Right atrium auricular region (tissue), 2 donors: ENCODE results near the gene GSE1. TPM values are rescaled to one million over a fixed set of nuclear protein-coding genes. Genes with fewer than 3 reads are reported as not detected.

Experiments
- DNase-seq: peaks from one replicate; pipeline ENCODE4 v3.0.0-alpha.2; 2019; ENCODE audit warnings: low spot score
- H3K27ac ChIP-seq, 2 donors: fragments of 200-600 bp; sonication (generic); 1 replicate in 1 of 2; 2 replicates in 1 of 2; pipeline ENCODE4 v1.5.1; 2016 to 2019
- H3K27me3 ChIP-seq, 2 donors: fragments of 200-600 bp; sonication (generic); one replicate each; pipeline versions ENCODE4 v1.5.1 to v1.6.0; 2017 to 2019
- H3K36me3 ChIP-seq: fragments of 200-600 bp; sonication (generic); one replicate; pipeline ENCODE4 v1.5.1; 2016
- H3K4me1 ChIP-seq, 2 donors: fragments of 200-600 bp; sonication (generic); one replicate each; pipeline versions ENCODE4 v1.5.1 to v1.6.0; 2017 to 2019
- H3K4me3 ChIP-seq, 2 donors: fragments of 200-600 bp; sonication (generic); 1 replicate in 1 of 2; 2 replicates in 1 of 2; pipeline ENCODE4 v1.5.1; 2017 to 2019; ENCODE audit warnings: mild to moderate bottlenecking in 1 of 2, moderate library complexity in 1 of 2
- H3K9me3 ChIP-seq, 2 donors: fragments of 200-600 bp; sonication (generic); one replicate each; pipeline ENCODE4 v1.5.1; 2019
- total RNA-seq, 2 donors: library from RNA; depleted of rRNA; stranded (reverse); fragments of >200 nt; gene quantifications; one replicate each; pipeline ENCODE4 v1.1.0, GENCODE V29; 2016
- TF ChIP-seq, protein P1 (sequence below), 2 donors: fragments of 200-600 bp; sonication (generic); IDR thresholded peaks; one replicate each; pipeline ENCODE4 v1.5.1; 2019; ENCODE audit warnings: antibody characterized with exemption in 2 of 2

Gene GSE1
- total RNA-seq, 2 donors from 2014 or later, result 37.1 to 55.7 TPM

DNA sequence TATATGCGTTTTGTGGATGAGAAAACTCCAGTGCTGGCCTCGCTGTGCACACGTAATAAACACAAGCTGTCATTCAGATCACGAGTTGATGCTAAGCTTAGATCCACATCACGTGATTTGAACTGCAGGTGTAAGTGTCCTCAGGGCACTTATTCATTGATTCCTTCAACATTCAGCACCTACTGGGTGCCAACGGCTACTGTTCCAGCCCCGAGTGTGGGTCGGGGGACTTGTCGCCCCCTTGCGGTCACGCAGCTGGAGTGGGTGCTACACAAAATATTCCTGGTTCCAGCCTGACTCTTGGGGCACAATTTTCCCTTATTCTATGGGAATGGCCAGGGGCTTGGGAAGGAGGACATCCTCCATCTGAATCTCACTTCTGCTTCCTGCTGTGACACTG, 105.6 kb downstream of the GSE1 start:
- TF ChIP-seq, protein P1, sequence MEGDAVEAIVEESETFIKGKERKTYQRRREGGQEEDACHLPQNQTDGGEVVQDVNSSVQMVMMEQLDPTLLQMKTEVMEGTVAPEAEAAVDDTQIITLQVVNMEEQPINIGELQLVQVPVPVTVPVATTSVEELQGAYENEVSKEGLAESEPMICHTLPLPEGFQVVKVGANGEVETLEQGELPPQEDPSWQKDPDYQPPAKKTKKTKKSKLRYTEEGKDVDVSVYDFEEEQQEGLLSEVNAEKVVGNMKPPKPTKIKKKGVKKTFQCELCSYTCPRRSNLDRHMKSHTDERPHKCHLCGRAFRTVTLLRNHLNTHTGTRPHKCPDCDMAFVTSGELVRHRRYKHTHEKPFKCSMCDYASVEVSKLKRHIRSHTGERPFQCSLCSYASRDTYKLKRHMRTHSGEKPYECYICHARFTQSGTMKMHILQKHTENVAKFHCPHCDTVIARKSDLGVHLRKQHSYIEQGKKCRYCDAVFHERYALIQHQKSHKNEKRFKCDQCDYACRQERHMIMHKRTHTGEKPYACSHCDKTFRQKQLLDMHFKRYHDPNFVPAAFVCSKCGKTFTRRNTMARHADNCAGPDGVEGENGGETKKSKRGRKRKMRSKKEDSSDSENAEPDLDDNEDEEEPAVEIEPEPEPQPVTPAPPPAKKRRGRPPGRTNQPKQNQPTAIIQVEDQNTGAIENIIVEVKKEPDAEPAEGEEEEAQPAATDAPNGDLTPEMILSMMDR (IDR thresholded peaks at IDR 0.05), result peak; percentile 16 to 57
- no peaks in the 10 kb centered on the region for H3K4me1 ChIP-seq
- no peak overlapping the region for H3K27ac ChIP-seq
- DNase-seq, result no peak
- H3K9me3 ChIP-seq, result no peaks in the 10 kb centered on the region
- H3K4me3 ChIP-seq, result no peak overlapping the region
- no peaks in the 10 kb centered on the region for H3K27me3 ChIP-seq
- H3K36me3 ChIP-seq, result no peaks in the 10 kb centered on the region

DNA sequence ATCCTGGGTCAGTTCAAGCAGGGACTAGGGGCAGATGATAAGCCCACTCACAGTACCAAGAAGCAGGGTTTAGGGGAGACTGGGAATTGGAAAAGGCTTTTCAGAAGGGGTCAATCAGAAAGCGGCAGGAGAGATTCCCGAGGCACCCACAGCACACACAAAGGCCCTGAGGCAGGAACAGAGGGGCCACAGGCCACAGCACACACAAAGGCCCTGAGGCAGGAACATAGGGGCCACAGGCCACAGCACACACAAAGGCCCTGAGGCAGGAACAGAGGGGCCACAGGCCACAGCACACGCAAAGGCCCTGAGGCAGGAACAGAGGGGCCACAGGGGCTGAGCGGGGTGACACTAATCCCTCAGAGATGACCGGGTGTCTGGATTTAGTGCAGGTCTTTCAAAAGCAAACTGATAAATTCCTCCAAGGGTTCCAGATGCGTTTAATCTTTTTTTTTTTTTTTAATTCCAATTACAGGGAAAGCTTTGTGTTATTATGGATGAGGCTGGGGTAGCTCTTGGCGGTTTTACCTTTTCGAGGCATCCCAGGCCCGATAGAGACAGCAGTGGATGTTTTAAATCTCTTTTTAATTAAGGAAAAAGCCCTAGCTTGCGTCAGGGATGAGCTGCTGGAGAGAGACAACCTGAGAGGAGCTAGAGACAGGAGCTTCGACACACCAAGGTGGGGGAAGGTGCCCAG, 106.6 kb downstream of the GSE1 start:
- TF ChIP-seq, protein P1 (IDR thresholded peaks at IDR 0.05), result no peak
- no peak overlapping the region for H3K27ac ChIP-seq
- H3K4me3 ChIP-seq, result no peak overlapping the region
- H3K27me3 ChIP-seq, result no peaks in the 10 kb centered on the region
- no peaks in the 10 kb centered on the region for H3K4me1 ChIP-seq
- H3K36me3 ChIP-seq, result no peaks in the 10 kb centered on the region
- H3K9me3 ChIP-seq, result no peaks in the 10 kb centered on the region
- no peak for DNase-seq

DNA sequence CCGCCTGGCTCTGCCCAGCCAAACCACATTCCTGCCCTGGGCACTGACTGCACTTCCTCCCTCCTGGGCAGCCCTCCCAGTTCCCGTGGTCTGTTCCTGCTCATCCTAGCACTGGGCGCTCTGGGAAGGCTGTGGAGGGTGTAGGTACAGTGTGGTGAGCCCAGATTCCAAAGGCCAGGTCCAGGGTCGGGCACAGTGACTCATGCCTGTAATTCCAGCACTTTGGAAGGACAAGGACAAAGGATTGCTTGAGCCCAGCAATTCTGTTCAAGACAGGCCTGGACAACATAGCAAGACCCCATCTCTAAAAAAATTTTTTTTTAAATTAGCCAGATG, 107.1 kb downstream of the GSE1 start:
- no peak overlapping the region for H3K4me3 ChIP-seq
- no peak for DNase-seq
- no peaks in the 10 kb centered on the region for H3K9me3 ChIP-seq
- H3K4me1 ChIP-seq, result no peaks in the 10 kb centered on the region
- no peak overlapping the region for H3K27ac ChIP-seq
- TF ChIP-seq, protein P1 (IDR thresholded peaks at IDR 0.05), result no peak
- H3K27me3 ChIP-seq, result no peaks in the 10 kb centered on the region
- H3K36me3 ChIP-seq, result no peaks in the 10 kb centered on the region

DNA sequence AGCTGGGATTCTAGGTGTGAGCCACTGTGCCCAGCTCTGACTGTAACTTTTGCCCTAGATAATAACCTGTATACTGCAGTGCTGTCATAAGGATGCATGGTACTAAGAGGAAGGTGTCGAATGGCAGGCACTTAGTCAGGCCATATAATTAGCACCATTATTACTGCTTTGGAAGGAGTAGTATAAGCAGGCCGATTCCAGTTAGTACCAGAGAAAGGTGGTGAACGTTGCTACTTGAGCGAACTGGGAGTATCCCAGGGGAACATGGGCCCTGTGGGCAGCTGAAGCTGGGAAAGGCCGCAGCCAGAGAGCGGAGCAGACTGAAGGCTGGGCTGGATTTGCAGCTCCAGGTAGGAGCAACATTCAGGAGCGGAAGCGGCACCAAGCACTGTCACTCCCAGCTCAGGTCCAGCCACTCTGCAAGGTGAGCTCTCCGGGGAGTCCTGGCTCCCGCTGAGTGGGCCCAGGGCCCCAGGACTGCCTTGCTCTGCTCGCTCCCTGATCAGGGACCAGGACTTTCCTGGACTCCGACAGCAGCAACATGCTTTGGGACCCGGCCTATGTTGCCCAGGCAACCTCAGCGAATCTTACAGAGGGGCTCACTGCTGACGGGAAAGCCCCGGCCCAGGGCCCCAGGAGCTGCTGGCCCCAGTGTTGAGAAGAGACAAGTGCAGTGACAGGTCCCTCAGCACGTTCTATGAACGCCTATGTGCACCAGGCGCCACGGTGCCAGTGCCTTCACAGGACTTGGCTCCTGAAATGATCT, 109.2 kb downstream of the GSE1 start:
- H3K27ac ChIP-seq, result no peak overlapping the region
- no peak for DNase-seq
- no peak overlapping the region for H3K4me3 ChIP-seq
- H3K27me3 ChIP-seq, result no peaks in the 10 kb centered on the region
- H3K36me3 ChIP-seq, result no peaks in the 10 kb centered on the region
- H3K4me1 ChIP-seq, result no peaks in the 10 kb centered on the region
- H3K9me3 ChIP-seq, result no peaks in the 10 kb centered on the region
- TF ChIP-seq, protein P1 (IDR thresholded peaks at IDR 0.05), result no peak

DNA sequence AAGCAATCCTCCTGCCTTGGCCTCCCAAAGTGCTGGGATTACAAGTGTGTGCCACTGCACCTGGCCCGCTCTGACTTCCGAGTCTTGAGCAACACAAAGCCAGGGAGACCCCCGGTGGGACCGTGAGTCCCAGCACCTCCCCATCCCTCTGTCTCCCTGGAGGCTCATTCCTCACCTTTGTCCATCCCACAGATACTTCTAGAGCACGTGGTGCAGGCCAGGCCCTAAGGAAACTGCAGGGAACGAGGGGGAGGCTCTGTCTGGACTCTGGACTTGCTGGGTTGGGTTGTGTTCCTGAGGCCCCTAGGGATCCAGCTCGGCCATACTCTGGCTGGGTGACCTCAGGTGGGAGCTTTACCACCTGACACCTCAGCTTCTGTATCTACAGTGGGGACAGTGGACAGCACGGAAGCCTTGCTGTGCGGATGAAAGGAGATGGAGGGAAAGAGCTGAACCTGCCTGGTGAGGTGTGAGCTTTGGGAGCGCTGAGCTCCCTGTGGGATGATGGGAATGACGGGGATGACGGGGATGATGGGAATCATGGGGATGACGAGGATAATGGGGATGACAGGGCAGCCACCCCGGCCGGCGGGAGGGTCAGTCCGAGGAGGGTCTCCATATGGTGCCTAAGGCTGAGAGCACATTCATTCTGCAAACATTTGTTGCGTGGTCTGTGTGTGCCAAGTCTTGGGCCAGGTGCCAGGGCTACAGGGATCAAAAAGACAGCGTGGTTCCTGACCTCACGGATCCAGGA, 111.2 kb downstream of the GSE1 start:
- H3K27me3 ChIP-seq, result no peaks in the 10 kb centered on the region
- H3K4me1 ChIP-seq, result no peaks in the 10 kb centered on the region
- H3K9me3 ChIP-seq, result no peaks in the 10 kb centered on the region
- no peak for DNase-seq
- TF ChIP-seq, protein P1 (IDR thresholded peaks at IDR 0.05), result no peak
- H3K36me3 ChIP-seq, result no peaks in the 10 kb centered on the region
- H3K27ac ChIP-seq, result no peak overlapping the region
- no peak overlapping the region for H3K4me3 ChIP-seq
